ENCODE measurements around the gene DCK. TPM values are rescaled to one million over a fixed set of nuclear protein-coding genes. Genes with fewer than 3 reads are reported as not detected.

Gene DCK
- total RNA-seq, 1 experiment from 2014 or later, result 11.8 TPM

DNA sequence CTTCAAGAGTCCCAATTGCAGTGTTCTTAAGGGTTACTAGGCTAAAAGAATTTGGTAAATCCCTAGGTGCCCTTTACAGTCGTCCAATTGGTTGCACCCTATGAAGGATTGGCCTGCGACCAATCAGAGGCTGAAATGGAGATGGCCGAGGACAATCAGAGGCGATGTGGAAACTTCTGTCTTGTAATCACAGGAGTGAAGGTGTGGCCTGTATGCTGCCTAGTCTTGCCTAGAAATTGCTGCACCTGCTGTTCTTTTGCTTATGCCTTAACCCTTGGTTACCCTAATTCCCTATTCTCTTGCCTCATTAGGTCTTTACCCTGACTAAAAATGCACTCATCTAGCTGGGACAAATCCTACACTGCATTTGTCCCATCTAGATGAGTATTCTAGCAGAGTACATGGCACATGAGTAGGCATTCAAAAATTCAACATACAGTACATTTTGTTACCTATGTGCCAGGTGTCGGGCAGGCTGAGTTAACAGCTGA lies 1.0 kb upstream of the DCK start:
- no peaks in the 10 kb centered on the region for H3K9me2 ChIP-seq (ENCODE audit: insufficient read depth)
- H4K20me1 ChIP-seq (ENCODE audit: insufficient read depth), result no peaks in the 10 kb centered on the region
- H3K4me1 ChIP-seq (replicated peaks; ENCODE audit: insufficient read depth), result peaks cover 10% of the 10 kb centered on the region; the same call in 1 of the 2 replicates
- intact Hi-C loops (cut with micrococcal nuclease; ENCODE audit: unreplicated experiment), result loop anchor here (5.0 to 10.0 kb wide), 3 partner anchors 75 to 308 kb away; partner anchors contain the start of genes GRSF1 and UTP3
- peaks cover 7% of the 10 kb centered on the region; the same call in 1 of the 2 replicates for H3F3A ChIP-seq (ENCODE audit: insufficient read depth, low read depth)
- peak overlapping the region; percentile 95; the same call in 1 of the 2 replicates for H2AFZ ChIP-seq
- POLR2A ChIA-PET (ENCODE audit: unreplicated experiment), result no interaction called here
- CTCF ChIA-PET, result no interaction called here
- no peaks in the 10 kb centered on the region for H3K9me3 ChIP-seq (ENCODE audit: insufficient read depth, low read depth)
- H3K27ac ChIP-seq, result peak overlapping the region; percentile 59; the same call in 1 of the 2 replicates
- TF ChIP-seq, protein P1, sequence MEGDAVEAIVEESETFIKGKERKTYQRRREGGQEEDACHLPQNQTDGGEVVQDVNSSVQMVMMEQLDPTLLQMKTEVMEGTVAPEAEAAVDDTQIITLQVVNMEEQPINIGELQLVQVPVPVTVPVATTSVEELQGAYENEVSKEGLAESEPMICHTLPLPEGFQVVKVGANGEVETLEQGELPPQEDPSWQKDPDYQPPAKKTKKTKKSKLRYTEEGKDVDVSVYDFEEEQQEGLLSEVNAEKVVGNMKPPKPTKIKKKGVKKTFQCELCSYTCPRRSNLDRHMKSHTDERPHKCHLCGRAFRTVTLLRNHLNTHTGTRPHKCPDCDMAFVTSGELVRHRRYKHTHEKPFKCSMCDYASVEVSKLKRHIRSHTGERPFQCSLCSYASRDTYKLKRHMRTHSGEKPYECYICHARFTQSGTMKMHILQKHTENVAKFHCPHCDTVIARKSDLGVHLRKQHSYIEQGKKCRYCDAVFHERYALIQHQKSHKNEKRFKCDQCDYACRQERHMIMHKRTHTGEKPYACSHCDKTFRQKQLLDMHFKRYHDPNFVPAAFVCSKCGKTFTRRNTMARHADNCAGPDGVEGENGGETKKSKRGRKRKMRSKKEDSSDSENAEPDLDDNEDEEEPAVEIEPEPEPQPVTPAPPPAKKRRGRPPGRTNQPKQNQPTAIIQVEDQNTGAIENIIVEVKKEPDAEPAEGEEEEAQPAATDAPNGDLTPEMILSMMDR (conservative IDR thresholded peaks at IDR 0.05), result no peak
- TF ChIP-seq EZH2 (IDR thresholded peaks at IDR 0.05; ENCODE audit: low read depth), result no peak
- H3K79me2 ChIP-seq (ENCODE audit: low read depth), result peaks cover 24% of the 10 kb centered on the region
- BruUV-seq (replicated peaks), result no TSS peak
- peak overlapping the region; percentile 81; the same call in 1 of the 2 replicates for H3K4me3 ChIP-seq
- no peaks in the 10 kb centered on the region for H3K27me3 ChIP-seq (ENCODE audit: insufficient read depth, low read depth)
- no peaks in the 10 kb centered on the region for H3K36me3 ChIP-seq (ENCODE audit: low read depth)
- H3K4me2 ChIP-seq, result peak overlapping the region; percentile 87
- DNase-seq, result no peak

DNA sequence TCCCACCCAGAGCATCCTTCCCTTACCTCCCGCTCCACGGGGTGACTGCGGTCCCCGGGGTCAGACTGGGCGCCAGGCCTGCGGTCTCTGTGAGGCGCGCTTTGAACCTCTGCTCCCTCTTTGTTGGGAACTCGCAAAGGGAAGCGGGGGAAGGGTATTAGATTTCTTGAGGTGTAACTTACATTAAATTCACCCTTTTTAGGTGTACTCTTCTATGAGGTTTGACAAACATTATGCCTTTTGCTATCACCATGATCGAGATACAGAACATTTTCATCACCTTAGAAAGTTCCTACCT lies 569 bp downstream of the DCK start:
- no peaks in the 10 kb centered on the region for H3K9me3 ChIP-seq (ENCODE audit: insufficient read depth, low read depth)
- intact Hi-C loops (cut with micrococcal nuclease; ENCODE audit: unreplicated experiment), result loop anchor here (5.0 to 10.0 kb wide), 3 partner anchors 77 to 309 kb away; partner anchors contain the start of genes GRSF1 and UTP3
- H3K36me3 ChIP-seq (ENCODE audit: low read depth), result no peaks in the 10 kb centered on the region
- ChIA-PET POLR2A (ENCODE audit: unreplicated experiment) (interaction anchor here (0.5 to 0.7 kb wide), 2 partner anchors 56 to 290 kb away, joined by 7 to 11 read pairs; no protein-coding TSS in a partner anchor), CTCF (interaction anchor here (0.6 to 2.5 kb wide), 2 partner anchors 16 to 155 kb away, joined by 4 to 16 read pairs; no protein-coding TSS in a partner anchor)
- peaks cover 10% of the 10 kb centered on the region; the same call in 1 of the 2 replicates for H3K4me1 ChIP-seq (replicated peaks; ENCODE audit: insufficient read depth)
- no TSS peak for BruUV-seq (replicated peaks)
- peaks cover 24% of the 10 kb centered on the region for H3K79me2 ChIP-seq (ENCODE audit: low read depth)
- H4K20me1 ChIP-seq (ENCODE audit: insufficient read depth), result no peaks in the 10 kb centered on the region
- peak overlapping the region; percentile 81 for H3K4me3 ChIP-seq
- no peaks in the 10 kb centered on the region for H3K27me3 ChIP-seq (ENCODE audit: insufficient read depth, low read depth)
- no peak for DNase-seq
- peak overlapping the region; percentile 87 for H3K4me2 ChIP-seq
- no peaks in the 10 kb centered on the region for H3K9me2 ChIP-seq (ENCODE audit: insufficient read depth)
- H2AFZ ChIP-seq, result peak overlapping the region; percentile 95
- peaks cover 7% of the 10 kb centered on the region; the same call in 1 of the 2 replicates for H3F3A ChIP-seq (ENCODE audit: insufficient read depth, low read depth)
- TF ChIP-seq EZH2 (IDR thresholded peaks at IDR 0.05; ENCODE audit: low read depth), result no peak
- TF ChIP-seq, protein P1 (conservative IDR thresholded peaks at IDR 0.05), result no peak
- peak overlapping the region; percentile 59; the same call in 1 of the 2 replicates for H3K27ac ChIP-seq

DNA sequence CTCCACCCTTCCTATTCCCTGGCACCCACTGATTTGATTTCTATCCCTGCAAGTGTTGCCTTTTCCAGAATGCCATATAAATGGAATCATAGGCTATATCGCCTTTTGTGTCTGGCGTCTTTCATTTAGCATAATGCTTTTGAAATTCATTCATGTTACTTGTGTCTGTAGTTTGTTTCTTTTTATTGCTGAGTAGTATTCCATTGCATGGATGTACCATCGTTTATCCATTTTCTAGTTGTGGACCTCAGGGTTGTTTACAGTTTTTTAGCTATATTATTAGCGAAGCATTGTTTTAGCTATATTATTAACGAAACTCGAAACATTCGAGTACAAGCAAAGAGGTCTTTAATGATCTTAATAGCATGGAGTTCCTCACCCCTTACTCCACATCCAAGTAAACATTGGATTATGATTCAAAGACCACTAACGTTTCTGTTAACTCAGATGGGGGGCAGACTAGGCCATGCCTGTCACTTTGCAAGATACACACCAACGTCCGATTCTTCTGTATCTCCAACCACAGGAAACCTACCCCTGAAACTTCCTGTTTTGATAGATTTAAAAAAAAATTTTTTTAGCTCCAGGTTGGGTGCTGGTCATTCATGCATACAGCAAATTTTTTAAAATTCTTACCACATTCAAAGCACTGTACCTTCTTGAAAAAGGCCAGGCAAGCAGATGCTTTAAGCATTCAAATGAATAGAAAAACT lies 1.1 kb downstream of the DCK start:
- Histone ChIP-seq H3K4me3 (peak overlapping the region; percentile 81), H2AFZ (peak overlapping the region; percentile 95), H4K20me1 (ENCODE audit: insufficient read depth) (no peaks in the 10 kb centered on the region), H3K9me3 (ENCODE audit: insufficient read depth, low read depth) (no peaks in the 10 kb centered on the region), H3K9me2 (ENCODE audit: insufficient read depth) (no peaks in the 10 kb centered on the region), H3K4me1 (replicated peaks; ENCODE audit: insufficient read depth) (peaks cover 10% of the 10 kb centered on the region; the same call in 1 of the 2 replicates), H3K4me2 (peak overlapping the region; percentile 87), H3K79me2 (ENCODE audit: low read depth) (peaks cover 24% of the 10 kb centered on the region), H3F3A (ENCODE audit: insufficient read depth, low read depth) (peaks cover 7% of the 10 kb centered on the region; the same call in 1 of the 2 replicates), H3K27ac (no peak overlapping the region), H3K36me3 (ENCODE audit: low read depth) (no peaks in the 10 kb centered on the region), H3K27me3 (ENCODE audit: insufficient read depth, low read depth) (no peaks in the 10 kb centered on the region)
- ChIA-PET POLR2A (ENCODE audit: unreplicated experiment) (no interaction called here), CTCF (interaction anchor here (2.5 kb wide), 1 partner anchor 15 kb away, joined by 16 read pairs; no protein-coding TSS in a partner anchor)
- intact Hi-C loops (cut with micrococcal nuclease; ENCODE audit: unreplicated experiment), result loop anchor here (5.0 to 10.0 kb wide), 3 partner anchors 77 to 310 kb away; partner anchors contain the start of genes GRSF1 and UTP3
- DNase-seq, result no peak
- BruUV-seq (replicated peaks), result no TSS peak
- no peak for TF ChIP-seq EZH2 (IDR thresholded peaks at IDR 0.05; ENCODE audit: low read depth)
- TF ChIP-seq, protein P1 (conservative IDR thresholded peaks at IDR 0.05), result no peak

Data from PC-9 (cell line).